ENCODE results near the gene ZW10.

ZW10 gene

DNA sequence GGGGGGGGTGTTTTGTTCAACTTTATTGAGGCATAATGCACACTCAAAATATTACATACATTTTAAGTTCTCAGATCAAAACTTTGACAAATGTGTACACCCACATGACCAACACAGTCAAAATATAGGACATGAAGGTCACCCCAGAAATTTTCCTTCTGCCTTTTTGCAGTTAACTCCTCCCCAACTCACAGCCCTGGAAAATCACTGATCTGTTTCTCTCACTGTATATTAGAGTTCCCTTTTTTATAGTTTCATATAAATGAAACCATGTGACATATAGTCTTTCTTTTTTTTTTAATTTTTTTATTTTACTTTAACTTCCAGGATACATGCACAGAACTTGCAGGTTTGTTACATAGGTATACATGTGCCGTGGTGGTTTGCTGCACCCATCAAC, 72.0 kb downstream of the ZW10 start:
- TF ChIP-seq, protein P1, sequence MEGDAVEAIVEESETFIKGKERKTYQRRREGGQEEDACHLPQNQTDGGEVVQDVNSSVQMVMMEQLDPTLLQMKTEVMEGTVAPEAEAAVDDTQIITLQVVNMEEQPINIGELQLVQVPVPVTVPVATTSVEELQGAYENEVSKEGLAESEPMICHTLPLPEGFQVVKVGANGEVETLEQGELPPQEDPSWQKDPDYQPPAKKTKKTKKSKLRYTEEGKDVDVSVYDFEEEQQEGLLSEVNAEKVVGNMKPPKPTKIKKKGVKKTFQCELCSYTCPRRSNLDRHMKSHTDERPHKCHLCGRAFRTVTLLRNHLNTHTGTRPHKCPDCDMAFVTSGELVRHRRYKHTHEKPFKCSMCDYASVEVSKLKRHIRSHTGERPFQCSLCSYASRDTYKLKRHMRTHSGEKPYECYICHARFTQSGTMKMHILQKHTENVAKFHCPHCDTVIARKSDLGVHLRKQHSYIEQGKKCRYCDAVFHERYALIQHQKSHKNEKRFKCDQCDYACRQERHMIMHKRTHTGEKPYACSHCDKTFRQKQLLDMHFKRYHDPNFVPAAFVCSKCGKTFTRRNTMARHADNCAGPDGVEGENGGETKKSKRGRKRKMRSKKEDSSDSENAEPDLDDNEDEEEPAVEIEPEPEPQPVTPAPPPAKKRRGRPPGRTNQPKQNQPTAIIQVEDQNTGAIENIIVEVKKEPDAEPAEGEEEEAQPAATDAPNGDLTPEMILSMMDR (IDR thresholded peaks at IDR 0.05; ENCODE audit: low read depth, low read length, missing control alignments) = no peak
- no peak for DNase-seq (ENCODE audit: extremely low read depth, low read depth)
- no peak overlapping the region for H3K4me3 ChIP-seq (replicated peaks; ENCODE audit: low read depth, low read length)

DNA sequence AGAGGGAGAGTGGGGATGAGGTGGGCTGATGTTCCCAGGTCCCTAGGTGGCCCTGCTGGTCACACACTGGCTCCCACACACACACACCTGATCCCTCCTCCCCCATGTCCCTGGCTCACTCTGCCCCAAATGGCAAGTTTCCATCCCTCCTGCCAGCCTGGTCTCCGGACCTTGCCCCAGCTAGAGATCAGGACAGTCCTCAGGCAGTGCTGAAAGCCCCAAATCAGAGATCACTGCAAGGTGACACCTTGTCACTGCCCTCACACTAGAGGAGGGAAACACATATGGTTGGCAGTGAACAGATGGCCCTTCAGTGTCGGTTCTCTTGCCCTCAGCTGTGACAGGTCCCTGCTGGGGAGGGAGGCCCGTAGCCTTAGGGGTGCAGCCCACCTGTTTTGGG, 75.0 kb downstream of the ZW10 start:
- TF ChIP-seq, protein P1 (IDR thresholded peaks at IDR 0.05; ENCODE audit: low read depth, low read length, missing control alignments) = no peak
- DNase-seq (ENCODE audit: extremely low read depth, low read depth) = no peak
- no peak overlapping the region for H3K4me3 ChIP-seq (replicated peaks; ENCODE audit: low read depth, low read length)

DNA sequence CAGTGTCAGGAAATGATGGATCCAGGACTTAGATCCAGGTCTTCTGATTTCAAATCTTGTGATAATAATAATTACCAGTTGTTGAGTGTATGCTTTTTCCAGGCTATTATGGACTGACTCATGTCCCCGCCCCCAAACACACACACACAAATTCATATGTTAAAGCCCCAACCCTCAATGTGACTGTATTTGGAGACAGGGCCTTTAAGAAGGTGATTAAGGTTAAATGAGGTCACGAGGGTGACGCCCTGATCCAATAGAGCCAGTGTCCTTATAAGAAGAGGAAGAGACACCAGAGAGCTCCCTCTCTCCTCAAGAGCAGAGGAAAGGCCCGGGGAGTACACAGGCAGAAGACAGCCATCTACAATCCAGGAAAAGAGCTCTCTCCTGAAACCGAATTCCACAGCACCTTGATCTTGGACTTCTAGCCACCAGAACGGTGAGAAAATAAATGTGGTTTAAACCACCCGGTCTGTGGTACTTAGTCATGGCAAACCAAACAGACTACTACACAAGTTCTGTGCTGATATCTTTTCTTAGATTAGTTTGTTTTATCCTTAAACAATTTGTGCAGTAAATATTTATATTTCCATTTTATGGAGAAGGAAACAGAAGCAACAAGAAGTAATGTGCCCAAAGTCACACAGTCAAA, 75.6 kb downstream of the ZW10 start:
- no peak for DNase-seq (ENCODE audit: extremely low read depth, low read depth)
- TF ChIP-seq, protein P1 (IDR thresholded peaks at IDR 0.05; ENCODE audit: low read depth, low read length, missing control alignments) = no peak
- H3K4me3 ChIP-seq (replicated peaks; ENCODE audit: low read depth, low read length) = no peak overlapping the region

DNA sequence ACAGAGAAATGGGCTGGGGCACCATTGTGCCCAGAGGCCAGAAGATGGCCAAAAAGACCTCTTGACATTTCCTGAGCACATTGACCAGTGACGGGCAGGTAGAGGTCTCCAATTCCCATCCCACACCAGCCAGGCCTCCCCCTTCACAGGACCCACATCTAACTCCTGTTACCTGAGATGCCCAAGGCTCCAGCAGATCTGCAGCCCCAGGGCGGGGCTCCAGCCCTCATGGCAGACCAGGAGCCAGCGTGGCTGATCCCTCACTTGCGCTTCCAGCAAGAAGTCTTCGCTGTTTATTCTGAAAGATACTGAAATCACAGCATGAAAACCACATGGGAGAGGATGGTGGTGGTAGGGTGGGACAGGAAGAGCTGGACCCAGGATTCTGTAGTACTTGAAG, 76.4 kb downstream of the ZW10 start:
- H3K4me3 ChIP-seq (replicated peaks; ENCODE audit: low read depth, low read length) = no peak overlapping the region
- TF ChIP-seq, protein P1 (IDR thresholded peaks at IDR 0.05; ENCODE audit: low read depth, low read length, missing control alignments) = no peak
- no peak for DNase-seq (ENCODE audit: extremely low read depth, low read depth)

DNA sequence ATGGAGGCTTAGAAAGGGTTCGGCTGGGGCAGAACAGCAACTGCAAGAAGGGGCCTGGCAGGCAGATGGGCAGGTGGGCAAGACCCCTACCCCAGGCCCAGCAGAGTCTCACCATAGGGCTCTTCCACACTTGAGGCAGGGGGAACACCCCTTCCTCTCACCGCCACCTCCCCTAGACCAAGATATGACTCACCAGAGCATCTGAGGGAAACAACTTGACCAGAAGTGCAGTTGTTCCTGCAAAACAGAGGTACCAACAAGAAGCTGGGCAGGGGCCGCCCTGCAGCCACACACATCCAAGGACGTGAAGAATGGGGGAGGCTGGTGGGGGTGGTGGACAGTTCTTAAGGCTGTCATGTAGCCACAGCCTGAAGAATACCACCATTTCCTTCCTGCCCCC, 78.3 kb downstream of the ZW10 start:
- TF ChIP-seq, protein P1 (IDR thresholded peaks at IDR 0.05; ENCODE audit: low read depth, low read length, missing control alignments) = no peak
- no peak overlapping the region for H3K4me3 ChIP-seq (replicated peaks; ENCODE audit: low read depth, low read length)
- no peak for DNase-seq (ENCODE audit: extremely low read depth, low read depth)

DNA sequence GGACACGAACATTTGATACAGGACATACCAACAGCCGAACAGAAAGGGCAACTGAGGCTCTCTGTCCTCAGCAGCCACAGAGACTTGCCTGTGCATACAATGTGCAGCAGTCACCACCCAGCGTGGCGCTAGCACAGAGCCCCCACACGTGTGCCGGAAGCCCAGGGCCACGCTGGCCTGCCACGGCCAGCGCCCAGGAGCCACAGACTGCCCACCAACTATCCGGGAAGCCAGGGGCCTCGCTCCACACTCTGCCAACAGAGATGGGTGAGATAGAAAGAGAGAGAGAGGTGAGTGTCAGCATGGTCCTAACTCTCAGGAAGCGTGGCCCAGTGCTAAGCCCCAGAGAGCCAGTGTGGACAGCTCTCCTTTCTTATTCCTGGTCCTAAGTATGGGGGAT, 79.1 kb downstream of the ZW10 start:
- no peak overlapping the region for H3K4me3 ChIP-seq (replicated peaks; ENCODE audit: low read depth, low read length)
- TF ChIP-seq, protein P1 (IDR thresholded peaks at IDR 0.05; ENCODE audit: low read depth, low read length, missing control alignments) = no peak
- DNase-seq (ENCODE audit: extremely low read depth, low read depth) = no peak

DNA sequence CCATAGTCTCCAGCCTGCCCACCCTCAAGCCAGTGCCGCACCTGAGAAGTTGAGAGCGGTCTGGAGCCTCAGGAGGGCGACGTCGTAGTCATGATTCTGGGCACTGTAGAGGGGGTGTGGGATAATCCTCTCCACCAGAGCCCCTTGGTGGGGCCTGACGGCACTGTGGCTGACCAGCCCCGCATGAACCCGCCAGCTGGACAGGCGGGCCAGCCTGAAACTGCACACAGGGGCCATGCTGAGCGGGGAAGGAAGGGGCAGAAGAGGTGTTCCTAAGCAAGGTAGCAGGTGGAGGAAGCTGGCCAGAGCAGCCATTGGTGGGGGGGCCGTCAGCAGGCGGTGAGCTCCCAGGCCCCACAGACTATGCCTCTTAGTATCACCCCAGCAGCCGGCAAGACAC, 80.5 kb downstream of the ZW10 start:
- TF ChIP-seq, protein P1 (IDR thresholded peaks at IDR 0.05; ENCODE audit: low read depth, low read length, missing control alignments) = no peak
- DNase-seq (ENCODE audit: extremely low read depth, low read depth) = no peak
- H3K4me3 ChIP-seq (replicated peaks; ENCODE audit: low read depth, low read length) = no peak overlapping the region
